GM12878 (cell line): ENCODE results near the gene TRIM41. TPM values are rescaled to one million over a fixed set of nuclear protein-coding genes. Genes with fewer than 3 reads are reported as not detected.

Experiments
- ATAC-seq: fragments of 200-7000 bp; cut with Tn5 transposase; 3 replicates; pipeline ENCODE4 v1.9.1; 2020; ENCODE audit warnings: mild to moderate bottlenecking, moderate library complexity
- BruUV-seq: library from RNA; stranded (reverse); fragments of 400-500 nt; replicated peaks from 2 replicates; lab custom pipeline; 2021; lab: Mats Ljungman, UMichigan
- CTCF ChIA-PET: fragments of 300-600 bp; sonication (Branson Sonifier 250); formaldehyde crosslinking; extraction: SDS; loops from one replicate; lab custom pipeline; 2021; ENCODE audit warnings: inconsistent platforms; lab: Yijun Ruan, JAX
- POLR2A ChIA-PET: fragments of 350-600 bp; formaldehyde crosslinking; extraction: SDS; loops from one replicate; lab custom pipeline; 2021; ENCODE audit warnings: inconsistent platforms; lab: Charles Lee
- RAD21 ChIA-PET: fragments of 300-600 bp; sonication (Branson Sonifier 250); formaldehyde crosslinking; loops from one replicate; lab custom pipeline; 2023; ENCODE audit warnings: antibody characterized with exemption; ENCODE audit not compliant: unreplicated experiment; lab: Charles Lee
- SMC1A ChIA-PET: fragments of 300-600 bp; sonication (Branson Sonifier 250); formaldehyde crosslinking; loops from one replicate; lab custom pipeline; 2023; ENCODE audit not compliant: unreplicated experiment, uncharacterized antibody; lab: Charles Lee
- DNase-seq: peaks from one replicate; pipeline ENCODE4 v3.0.0-alpha.2; 2011; ENCODE audit warnings: low read depth, low spot score
- FAIRE-seq: peaks from 3 replicates; lab custom pipeline; 2011; peaks lifted over from hg19 to GRCh38; lab: Jason Lieb, UNC
- H2AFZ ChIP-seq: 2 replicates; pipeline ENCODE4 v1.6.0; 2011; ENCODE audit warnings: low read depth, low read length, control low read depth; ENCODE audit not compliant: control insufficient read depth
- H3K27ac ChIP-seq: 2 replicates; pipeline ENCODE4 v1.5.1; 2011; ENCODE audit warnings: control low read depth; ENCODE audit not compliant: control insufficient read depth, insufficient read depth
- H3K27me3 ChIP-seq, 2 experiments: replicated peaks in 1 of 2; 2 replicates each; pipeline versions ENCODE4 v1.6.0 to v1.6.1; 2011; ENCODE audit warnings: low read length in 1 of 2; ENCODE audit not compliant: control insufficient read depth in 2 of 2, insufficient read depth in 2 of 2
- H3K36me3 ChIP-seq, 2 experiments: 2 replicates each; pipeline ENCODE4 v1.5.1; 2011; ENCODE audit warnings: low read length in 1 of 2; ENCODE audit not compliant: control insufficient read depth in 2 of 2, insufficient read depth in 2 of 2
- H3K4me1 ChIP-seq: 2 replicates; pipeline ENCODE4 v1.6.1; 2011; ENCODE audit warnings: mild to moderate bottlenecking, low read length, moderate library complexity, mixed read lengths; ENCODE audit not compliant: control insufficient read depth, insufficient read depth
- H3K4me2 ChIP-seq: 2 replicates; pipeline ENCODE4 v1.6.0; 2011; ENCODE audit warnings: control low read depth; ENCODE audit not compliant: control insufficient read depth, insufficient read depth
- H3K4me3 ChIP-seq: fragments of 200-600 bp; sonication (generic); 2 replicates; pipeline ENCODE4 v1.5.1; 2016
- H3K79me2 ChIP-seq: 2 replicates; pipeline ENCODE4 v1.6.0; 2011; ENCODE audit warnings: low read length; ENCODE audit not compliant: control insufficient read depth, insufficient read depth
- H3K9ac ChIP-seq: 2 replicates; pipeline ENCODE4 v1.8.0; 2011; ENCODE audit warnings: low read length, control low read depth, mixed read lengths; ENCODE audit not compliant: control insufficient read depth, insufficient read depth
- H3K9me3 ChIP-seq: replicated peaks from 3 replicates; pipeline ENCODE4 v1.5.1; 2011; ENCODE audit warnings: mild to moderate bottlenecking, low read length; ENCODE audit not compliant: control insufficient read depth, insufficient read depth
- H4K20me1 ChIP-seq: 2 replicates; pipeline ENCODE4 v1.6.0; 2011; ENCODE audit not compliant: control insufficient read depth, insufficient read depth
- CHD1 ChIP-seq: IDR thresholded peaks from 2 replicates; pipeline ENCODE4 v1.6.1; 2012; ENCODE audit warnings: low read depth, low read length, improper control_type of control experiment
- NFYA ChIP-seq: IDR thresholded peaks from 2 replicates; pipeline ENCODE4 v1.6.1; 2011; ENCODE audit warnings: low read depth, mild to moderate bottlenecking, low read length, improper control_type of control experiment, borderline replicate concordance
- WGBS: methylation state at CpG from one replicate; pipeline ENCODE4 v1.1.6; 2016; ENCODE audit warnings: low lambda C conversion rate; ENCODE audit not compliant: insufficient replicate concordance, insufficient coverage; ENCODE audit errors: missing lambda C conversion rate; 5-methylcytosine and 5-hydroxymethylcytosine counted together
- in situ Hi-C: fragments of 300-500 bp; cut with MboI; formaldehyde crosslinking; loops from 9 replicates; pipeline ENCODE4 v1.14.3; 2018; ENCODE audit warnings: mixed read lengths
- intact Hi-C: fragments of 100-400 bp; cut with micrococcal nuclease; formaldehyde crosslinking; loops from one replicate; pipeline ENCODE4 v1.14.2; 2022; ENCODE audit not compliant: unreplicated experiment
- polyA plus RNA-seq, 11 experiments: library from polyadenylated mRNA; depleted of rRNA in 4 of 11; unstranded in 6 of 11; stranded (reverse) in 5 of 11; fragments of >200 nt; fragmentation: Nextera tagmentation in 4 of 11; fragmentation: Illumina TruSeq in 1 of 11; extraction: Ambion mirVana in 4 of 11; extraction: Trizol in 1 of 11; gene quantifications; 1 replicate in 1 of 11; 2 replicates in 10 of 11; pipeline versions ENCODE4 v1.2.1 to v1.2.3, GENCODE V29; 2011 to 2016; ENCODE audit warnings: inconsistent platforms in 2 of 11, missing spikeins in 2 of 11, low read depth in 1 of 11
- total RNA-seq, 4 experiments: library from RNA; depleted of rRNA in 3 of 4; stranded (reverse); fragments of >200 nt in 3 of 4; fragmentation: Illumina TruSeq in 1 of 4; extraction: Trizol in 1 of 4; gene quantifications; 2 replicates each; pipeline versions ENCODE4 v1.2.1 to v1.2.3, GENCODE V29; 2013 to 2021
- TF ChIP-seq, protein P1 (sequence below): fragments of 450-650 bp; IDR thresholded peaks from 2 replicates; pipeline ENCODE4 v1.6.1; 2017; ENCODE audit warnings: mild to moderate bottlenecking, moderate library complexity

TRIM41 gene
- total and polyA plus RNA-seq, 10 of the 15 experiments (the other 5 are each of a cell fraction or from before 2014, with no cell fraction given), result 1.0 to 28.9 (median 10.6) TPM

GRCh38 chr5:181229996-181230395 lies 6.9 kb downstream of the TRIM41 start:
- BruUV-seq, result no TSS peak
- Histone ChIP-seq H3K79me2 (peaks cover 11% of the 10 kb centered on the region), H3K4me1 (peaks cover 8% of the 10 kb centered on the region), H3K36me3 (peaks cover 0 to 18% of the 10 kb centered on the region in 2 experiments; a peak in 3 of 4 replicates), H3K4me3 (no peak overlapping the region), H3K27me3 (no peaks in the 10 kb centered on the region), H3K27ac (no peak overlapping the region), H3K9ac (no peak overlapping the region), H4K20me1 (no peaks in the 10 kb centered on the region), H3K4me2 (no peak overlapping the region), H2AFZ (no peak overlapping the region), H3K9me3 (no peaks in the 10 kb centered on the region)
- FAIRE-seq, result no peak
- ChIA-PET SMC1A (no interaction called here), POLR2A (interaction anchor here (1.3 kb wide), 1 partner anchor 12 kb away, joined by 4 read pairs; no protein-coding TSS in a partner anchor), CTCF (interaction anchor here (0.8 to 1.3 kb wide), 2 partner anchors 10 to 23 kb away, joined by 3 to 6 read pairs; no protein-coding TSS in a partner anchor), RAD21 (no interaction called here)
- in situ Hi-C loops, result no loop called here
- ATAC-seq, result no peak
- intact Hi-C loops, result no loop called here
- DNase-seq, result no peak
- no peak for TF ChIP-seq CHD1
- TF ChIP-seq NFYA, result no peak
- TF ChIP-seq, protein P1, sequence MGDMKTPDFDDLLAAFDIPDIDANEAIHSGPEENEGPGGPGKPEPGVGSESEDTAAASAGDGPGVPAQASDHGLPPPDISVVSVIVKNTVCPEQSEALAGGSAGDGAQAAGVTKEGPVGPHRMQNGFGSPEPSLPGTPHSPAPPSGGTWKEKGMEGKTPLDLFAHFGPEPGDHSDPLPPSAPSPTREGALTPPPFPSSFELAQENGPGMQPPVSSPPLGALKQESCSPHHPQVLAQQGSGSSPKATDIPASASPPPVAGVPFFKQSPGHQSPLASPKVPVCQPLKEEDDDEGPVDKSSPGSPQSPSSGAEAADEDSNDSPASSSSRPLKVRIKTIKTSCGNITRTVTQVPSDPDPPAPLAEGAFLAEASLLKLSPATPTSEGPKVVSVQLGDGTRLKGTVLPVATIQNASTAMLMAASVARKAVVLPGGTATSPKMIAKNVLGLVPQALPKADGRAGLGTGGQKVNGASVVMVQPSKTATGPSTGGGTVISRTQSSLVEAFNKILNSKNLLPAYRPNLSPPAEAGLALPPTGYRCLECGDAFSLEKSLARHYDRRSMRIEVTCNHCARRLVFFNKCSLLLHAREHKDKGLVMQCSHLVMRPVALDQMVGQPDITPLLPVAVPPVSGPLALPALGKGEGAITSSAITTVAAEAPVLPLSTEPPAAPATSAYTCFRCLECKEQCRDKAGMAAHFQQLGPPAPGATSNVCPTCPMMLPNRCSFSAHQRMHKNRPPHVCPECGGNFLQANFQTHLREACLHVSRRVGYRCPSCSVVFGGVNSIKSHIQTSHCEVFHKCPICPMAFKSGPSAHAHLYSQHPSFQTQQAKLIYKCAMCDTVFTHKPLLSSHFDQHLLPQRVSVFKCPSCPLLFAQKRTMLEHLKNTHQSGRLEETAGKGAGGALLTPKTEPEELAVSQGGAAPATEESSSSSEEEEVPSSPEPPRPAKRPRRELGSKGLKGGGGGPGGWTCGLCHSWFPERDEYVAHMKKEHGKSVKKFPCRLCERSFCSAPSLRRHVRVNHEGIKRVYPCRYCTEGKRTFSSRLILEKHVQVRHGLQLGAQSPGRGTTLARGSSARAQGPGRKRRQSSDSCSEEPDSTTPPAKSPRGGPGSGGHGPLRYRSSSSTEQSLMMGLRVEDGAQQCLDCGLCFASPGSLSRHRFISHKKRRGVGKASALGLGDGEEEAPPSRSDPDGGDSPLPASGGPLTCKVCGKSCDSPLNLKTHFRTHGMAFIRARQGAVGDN, result no peak
- 94% methylated on average over 13 of the region's 13 CpGs for WGBS
